ENCODE results near the gene SLC13A4. TPM values are rescaled to one million over a fixed set of nuclear protein-coding genes. Genes with fewer than 3 reads are reported as not detected.
"Not testable (repeated sequence)": the region's sequence is repeated elsewhere in the genome, so short reads cannot be mapped to it uniquely, and the experiment has no call there.

Gene SLC13A4
- total RNA-seq = not detected in 2 replicates

GRCh38 chr7:135728136-135728669 is at the start of gene SLC13A4:
Gene SLC13A4, minus strand, starts transcription at chr7:135728186. Its CDS starts 690 bp downstream, at chr7:135727496.
- no peak for DNase-seq (ENCODE audit: low read depth, low spot score)

GRCh38 chr7:135775915-135776314 is 47.9 kb upstream of the SLC13A4 start:
- DNase-seq (ENCODE audit: low read depth, low spot score) = not testable (repeated sequence)

GRCh38 chr7:135775230-135775629 is 47.2 kb upstream of the SLC13A4 start:
- DNase-seq (ENCODE audit: low read depth, low spot score) = no peak

- DNase-seq (ENCODE audit: low read depth, low spot score) = peak; percentile 27
Observed at GRCh38 chr7:135774284-135774683, 46.3 kb upstream of the SLC13A4 start.

- no peak for DNase-seq (ENCODE audit: low read depth, low spot score)
Observed at GRCh38 chr7:135773464-135773863, 45.5 kb upstream of the SLC13A4 start.

- DNase-seq (ENCODE audit: low read depth, low spot score) = no peak
Observed at GRCh38 chr7:135772639-135773222, 44.7 kb upstream of the SLC13A4 start.

GRCh38 chr7:135771961-135772638 is 44.1 kb upstream of the SLC13A4 start:
- no peak for DNase-seq (ENCODE audit: low read depth, low spot score)

- no peak for DNase-seq (ENCODE audit: low read depth, low spot score)
Observed at GRCh38 chr7:135771051-135771450, 43.1 kb upstream of the SLC13A4 start.

- no peak for DNase-seq (ENCODE audit: low read depth, low spot score)
Observed at GRCh38 chr7:135770139-135770710, 42.2 kb upstream of the SLC13A4 start.

- DNase-seq (ENCODE audit: low read depth, low spot score) = no peak
Observed at GRCh38 chr7:135769005-135769802, 41.2 kb upstream of the SLC13A4 start.

- DNase-seq (ENCODE audit: low read depth, low spot score) = no peak
Observed at GRCh38 chr7:135768467-135768866, 40.5 kb upstream of the SLC13A4 start.

- no peak for DNase-seq (ENCODE audit: low read depth, low spot score)
Observed at GRCh38 chr7:135768064-135768463, 40.1 kb upstream of the SLC13A4 start.

GRCh38 chr7:135763261-135763660 is 35.3 kb upstream of the SLC13A4 start:
- no peak for DNase-seq (ENCODE audit: low read depth, low spot score)

- DNase-seq (ENCODE audit: low read depth, low spot score) = no peak
Observed at GRCh38 chr7:135761751-135762488, 33.9 kb upstream of the SLC13A4 start.

- DNase-seq (ENCODE audit: low read depth, low spot score) = no peak
Observed at GRCh38 chr7:135759532-135759931, 31.5 kb upstream of the SLC13A4 start.

- no peak for DNase-seq (ENCODE audit: low read depth, low spot score)
Observed at GRCh38 chr7:135758531-135758932, 30.5 kb upstream of the SLC13A4 start.

- DNase-seq (ENCODE audit: low read depth, low spot score) = peak; percentile 41
Observed at GRCh38 chr7:135757719-135758411, 29.9 kb upstream of the SLC13A4 start.

- no peak for DNase-seq (ENCODE audit: low read depth, low spot score)
Observed at GRCh38 chr7:135756191-135756590, 28.2 kb upstream of the SLC13A4 start.

- DNase-seq (ENCODE audit: low read depth, low spot score) = no peak
Observed at GRCh38 chr7:135755351-135755753, 27.4 kb upstream of the SLC13A4 start.

- DNase-seq (ENCODE audit: low read depth, low spot score) = no peak
Observed at GRCh38 chr7:135753616-135754413, 25.8 kb upstream of the SLC13A4 start.

Data from pulmonary artery endothelial cell (primary cell).